Skin epidermis (tissue), 12 donors: ENCODE data around the gene C2CD2.

Source experiments
- H3K27ac ChIP-seq, 21 experiments: fragments of 200-600 bp; sonication (generic) in 11 of 21; one replicate each; pipeline ENCODE4 v1.5.0; 2020; ENCODE audit warnings: mild to moderate bottlenecking in 3 of 21, inconsistent platforms in 2 of 21, moderate library complexity in 2 of 21
- H3K4me3 ChIP-seq, 7 experiments: fragments of 200-600 bp; sonication (generic) in 2 of 7; one replicate each; pipeline ENCODE4 v1.5.0; 2020; ENCODE audit warnings: inconsistent platforms in 2 of 7, mild to moderate bottlenecking in 2 of 7, moderate library complexity in 1 of 7

Gene C2CD2

DNA sequence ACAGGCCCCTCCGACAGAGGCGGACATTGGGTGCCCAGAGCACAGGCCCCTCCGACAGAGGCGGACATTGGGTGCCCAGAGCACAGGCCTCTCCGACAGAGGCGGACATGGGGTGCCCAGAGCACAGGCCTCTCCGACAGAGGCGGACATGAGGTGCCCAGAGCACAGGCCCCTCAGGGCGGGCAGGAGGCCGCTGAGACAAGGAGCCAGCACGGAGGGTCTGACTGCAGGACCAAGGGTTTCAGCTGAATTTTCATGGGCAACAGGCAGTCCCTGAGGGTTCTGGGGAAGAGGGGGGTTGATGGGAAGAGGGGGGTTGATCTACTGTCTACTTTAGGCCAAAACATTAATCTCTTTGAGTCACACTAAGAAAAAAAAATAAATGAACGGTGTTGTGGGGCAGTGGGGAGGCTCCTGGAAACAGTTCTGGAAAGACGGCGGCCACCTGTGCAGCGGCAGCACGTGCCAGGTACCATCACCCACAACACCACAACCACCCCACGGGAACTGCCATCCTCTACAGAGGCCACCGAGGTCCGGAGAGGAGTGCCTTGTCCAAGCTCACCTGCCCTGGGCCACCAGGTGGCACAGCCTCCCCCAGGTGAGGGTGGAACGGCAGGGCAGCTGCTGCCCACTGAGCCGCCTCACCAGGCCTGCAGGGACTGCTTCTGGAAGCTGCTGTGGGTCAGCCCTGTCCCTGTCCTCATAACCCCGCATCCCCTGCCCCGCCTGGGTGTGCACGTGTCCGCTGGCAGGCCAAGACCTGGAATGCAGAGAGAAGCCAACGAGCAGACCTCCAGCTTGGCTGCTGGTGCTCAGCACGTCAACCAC, 95.1 kb downstream of the C2CD2 start:
- Histone ChIP-seq H3K4me3 (no peak overlapping the region), H3K27ac (no peak overlapping the region)

DNA sequence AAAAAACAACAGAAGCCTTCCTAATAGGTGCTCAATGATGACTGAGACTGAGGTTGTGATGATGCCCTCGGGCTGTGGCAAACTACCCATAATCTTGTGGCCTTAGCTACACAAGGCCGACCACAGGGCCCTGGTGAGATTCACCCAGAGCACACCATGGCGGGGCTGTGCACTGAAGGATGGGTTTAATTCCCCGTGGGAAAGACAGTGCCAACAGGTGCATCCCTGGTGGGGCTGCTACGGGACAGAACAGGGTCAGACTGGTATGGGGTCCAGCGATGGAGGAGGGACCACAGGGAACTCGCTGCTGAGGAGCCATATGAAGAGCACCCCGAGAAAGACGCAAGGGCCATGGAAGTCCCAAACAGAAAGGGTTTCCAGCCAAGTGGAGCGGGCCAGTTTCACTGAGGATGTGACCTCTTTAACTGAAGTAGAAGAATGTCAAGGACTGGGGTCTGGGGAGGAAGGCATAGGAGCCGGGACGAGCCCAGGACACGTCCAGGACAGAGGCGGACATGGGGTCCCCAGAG, 96.0 kb downstream of the C2CD2 start:
- Histone ChIP-seq H3K4me3 (no peak overlapping the region), H3K27ac (no peak overlapping the region)

DNA sequence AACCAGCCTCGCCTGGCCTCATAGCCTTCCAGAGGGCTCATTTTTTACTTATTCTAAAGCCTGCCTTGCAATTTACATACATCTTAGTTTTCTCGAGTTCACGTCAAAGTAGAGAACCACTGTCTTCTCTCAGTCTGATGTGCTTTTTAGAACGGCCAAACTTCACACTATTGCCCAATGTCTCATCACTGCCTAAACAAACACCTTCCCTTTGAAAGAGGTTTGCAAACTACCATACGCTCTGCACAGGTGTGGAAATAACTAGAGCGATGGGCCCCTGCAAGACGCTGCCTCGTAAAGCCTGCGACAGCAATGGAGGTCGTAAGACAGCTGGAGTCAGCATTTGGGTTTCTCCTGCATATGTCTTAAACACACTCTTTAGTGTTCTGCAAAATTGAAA, 97.2 kb downstream of the C2CD2 start:
- H3K27ac ChIP-seq, result no peak overlapping the region
- no peak overlapping the region for H3K4me3 ChIP-seq

DNA sequence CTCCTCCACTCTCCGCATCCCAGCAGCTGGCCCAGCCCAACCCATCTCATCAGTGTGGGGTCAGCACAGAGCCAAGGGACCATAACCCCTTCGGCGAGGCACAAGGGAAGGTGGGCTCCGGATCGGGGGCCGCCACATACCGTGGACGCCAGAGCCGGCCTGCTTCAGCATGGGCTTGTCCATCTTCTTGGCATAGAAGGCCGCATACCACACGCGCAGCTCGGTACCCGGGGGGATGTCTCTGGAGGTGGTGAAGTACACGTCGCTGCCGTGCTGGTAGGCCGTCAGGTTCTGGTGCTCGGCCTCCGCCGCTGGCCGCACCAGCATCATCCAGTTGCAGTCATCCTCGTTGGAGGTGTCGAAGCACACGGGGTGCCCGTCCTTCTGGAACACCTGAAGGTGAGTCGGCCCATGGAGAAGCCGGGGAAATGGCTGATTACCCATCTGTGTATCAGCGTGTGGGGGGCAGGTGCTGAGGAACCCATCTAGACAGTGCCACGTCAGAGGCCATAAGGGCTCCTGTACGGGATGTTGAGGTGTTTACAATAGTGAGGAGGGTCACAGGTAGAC, 99.3 kb downstream of the C2CD2 start:
- no peak overlapping the region for H3K4me3 ChIP-seq
- no peak overlapping the region for H3K27ac ChIP-seq

DNA sequence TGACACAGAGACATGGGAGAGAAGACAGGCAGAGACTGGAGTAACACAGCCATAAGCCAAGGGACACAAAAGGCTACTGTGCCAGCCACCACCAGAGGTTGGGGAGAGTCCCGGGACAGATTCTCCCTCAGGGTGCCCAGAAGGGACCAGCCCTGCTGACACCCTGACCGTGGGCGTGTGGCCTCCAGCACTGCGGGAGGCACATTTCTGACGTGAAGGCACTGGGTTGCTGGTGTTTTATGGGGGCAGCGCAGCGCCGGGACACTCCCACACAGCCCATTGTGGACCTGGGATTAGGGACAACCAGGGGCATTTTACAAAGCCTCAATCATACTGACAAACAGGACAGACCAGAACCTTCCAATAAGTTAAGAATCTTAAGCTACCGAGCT, 100.9 kb downstream of the C2CD2 start:
- H3K27ac ChIP-seq, result no peak overlapping the region
- H3K4me3 ChIP-seq, result no peak overlapping the region

GRCh38 chr21:41852151-41852928, 101.5 kb downstream of the C2CD2 start:
- no peak overlapping the region for H3K4me3 ChIP-seq
- H3K27ac ChIP-seq, result no peak overlapping the region

DNA sequence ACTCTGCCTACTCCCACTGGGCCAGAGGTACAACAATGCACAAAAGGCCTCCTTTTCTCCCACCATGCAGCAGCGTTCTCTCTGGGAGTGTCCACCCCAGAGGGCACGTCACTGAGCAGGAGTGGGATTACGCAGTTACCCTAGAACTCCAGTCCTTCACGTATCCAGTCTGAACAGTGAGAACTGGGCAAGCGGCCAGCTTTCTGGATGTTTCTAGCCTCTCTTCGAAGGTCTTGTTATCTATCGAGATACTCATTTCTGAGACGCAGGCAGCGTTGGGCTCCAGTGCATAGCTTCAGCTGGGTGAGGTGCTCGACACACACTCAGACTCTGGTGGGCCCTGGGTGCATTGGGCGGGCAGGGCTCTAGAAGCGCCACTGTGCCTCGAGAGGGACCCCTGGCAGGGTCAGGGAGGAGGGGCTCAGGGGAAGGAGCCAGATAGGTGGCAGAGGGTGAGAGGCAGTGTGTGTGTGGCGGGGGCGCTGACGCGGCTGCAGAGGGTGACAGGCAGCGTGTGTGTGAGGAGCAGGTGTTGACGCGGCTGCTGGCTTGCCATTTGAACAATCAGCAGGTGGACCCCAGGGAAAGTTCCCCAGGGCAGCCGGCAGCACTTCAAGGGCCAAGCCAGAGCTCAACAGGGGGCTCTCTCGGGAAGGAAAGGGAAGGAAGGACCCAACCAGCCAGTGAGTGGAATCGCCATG, 102.6 kb downstream of the C2CD2 start:
- Histone ChIP-seq H3K4me3 (no peak overlapping the region), H3K27ac (no peak overlapping the region)

GRCh38 chr21:41850085-41850484, 103.7 kb downstream of the C2CD2 start:
- Histone ChIP-seq H3K27ac (no peak overlapping the region), H3K4me3 (no peak overlapping the region)

GRCh38 chr21:41848958-41849580, 104.7 kb downstream of the C2CD2 start:
- Histone ChIP-seq H3K27ac (no peak overlapping the region), H3K4me3 (no peak overlapping the region)

DNA sequence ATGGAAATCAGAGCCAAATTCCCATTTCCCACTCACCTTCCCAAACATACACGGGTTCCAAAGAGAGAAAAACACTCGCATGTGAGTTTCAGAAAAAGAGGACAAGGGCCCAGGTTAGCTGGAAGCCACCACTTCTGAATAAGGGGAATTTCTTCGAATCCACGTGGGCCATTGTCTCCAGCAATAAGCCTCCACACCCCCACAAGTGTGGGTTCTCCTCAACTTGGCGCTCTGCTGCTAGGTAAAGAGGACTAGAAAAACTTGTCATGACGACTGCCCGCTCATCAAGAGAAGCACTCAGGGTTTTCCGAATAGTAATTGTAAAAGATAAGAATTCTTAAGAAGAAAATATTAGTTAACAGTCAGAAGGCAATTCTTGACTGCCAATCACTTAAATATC, 105.3 kb downstream of the C2CD2 start:
- Histone ChIP-seq H3K4me3 (no peak overlapping the region), H3K27ac (no peak overlapping the region)

DNA sequence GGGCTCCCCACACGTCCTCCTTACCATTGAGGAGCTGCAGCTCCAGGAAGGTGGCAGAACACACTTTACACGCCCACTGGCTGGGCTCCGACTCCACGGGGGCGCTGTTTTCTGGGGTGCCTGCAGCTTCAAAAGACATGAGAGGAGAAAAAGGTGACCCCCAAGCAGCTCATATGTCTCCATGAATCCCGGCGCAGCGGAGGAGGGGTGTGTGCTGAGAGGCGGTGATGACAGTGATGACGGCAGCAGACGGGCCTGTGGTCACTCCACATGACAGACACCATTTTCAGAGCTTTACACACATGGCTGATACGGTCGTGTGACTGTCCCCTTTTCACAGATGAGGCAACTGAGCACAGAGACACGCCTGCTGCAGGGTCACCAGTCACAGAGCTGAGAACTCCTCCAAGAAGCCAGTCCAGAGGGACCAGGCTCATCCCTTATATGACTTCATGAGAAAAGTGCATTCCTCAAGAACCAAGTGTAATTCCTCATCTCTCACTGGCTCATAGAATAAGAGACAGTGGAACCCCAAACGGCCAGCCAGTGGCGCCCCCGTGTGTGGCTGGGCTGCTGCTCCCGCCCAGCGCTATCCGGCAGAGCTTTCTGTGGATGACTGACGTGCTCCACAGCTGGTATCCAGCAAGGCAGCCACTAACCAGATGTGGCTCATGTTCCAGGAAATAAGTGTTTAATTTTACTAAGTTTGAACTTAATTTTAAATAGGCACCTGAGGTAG, 106.6 kb downstream of the C2CD2 start:
- Histone ChIP-seq H3K4me3 (no peak overlapping the region), H3K27ac (no peak overlapping the region)

- Histone ChIP-seq H3K4me3 (no peak overlapping the region), H3K27ac (no peak overlapping the region)
These were observed 107.3 kb downstream of the C2CD2 start for GRCh38 chr21:41846536-41846935.

GRCh38 chr21:41846033-41846317, 107.8 kb downstream of the C2CD2 start:
- H3K27ac ChIP-seq, result no peak overlapping the region

GRCh38 chr21:41845310-41846032, 108.3 kb downstream of the C2CD2 start:
- Histone ChIP-seq H3K27ac (no peak overlapping the region), H3K4me3 (no peak overlapping the region)

More at GRCh38 chr21:41846033-41846317, 107.8 kb downstream of the C2CD2 start:
- no peak overlapping the region for H3K4me3 ChIP-seq

GRCh38 chr21:41843584-41843983, 110.2 kb downstream of the C2CD2 start:
- no peak overlapping the region for H3K4me3 ChIP-seq
- H3K27ac ChIP-seq, result no peak overlapping the region

- H3K4me3 ChIP-seq, result no peak overlapping the region
- H3K27ac ChIP-seq, result no peak overlapping the region
These were observed 112.9 kb downstream of the C2CD2 start for GRCh38 chr21:41840880-41841279.

DNA sequence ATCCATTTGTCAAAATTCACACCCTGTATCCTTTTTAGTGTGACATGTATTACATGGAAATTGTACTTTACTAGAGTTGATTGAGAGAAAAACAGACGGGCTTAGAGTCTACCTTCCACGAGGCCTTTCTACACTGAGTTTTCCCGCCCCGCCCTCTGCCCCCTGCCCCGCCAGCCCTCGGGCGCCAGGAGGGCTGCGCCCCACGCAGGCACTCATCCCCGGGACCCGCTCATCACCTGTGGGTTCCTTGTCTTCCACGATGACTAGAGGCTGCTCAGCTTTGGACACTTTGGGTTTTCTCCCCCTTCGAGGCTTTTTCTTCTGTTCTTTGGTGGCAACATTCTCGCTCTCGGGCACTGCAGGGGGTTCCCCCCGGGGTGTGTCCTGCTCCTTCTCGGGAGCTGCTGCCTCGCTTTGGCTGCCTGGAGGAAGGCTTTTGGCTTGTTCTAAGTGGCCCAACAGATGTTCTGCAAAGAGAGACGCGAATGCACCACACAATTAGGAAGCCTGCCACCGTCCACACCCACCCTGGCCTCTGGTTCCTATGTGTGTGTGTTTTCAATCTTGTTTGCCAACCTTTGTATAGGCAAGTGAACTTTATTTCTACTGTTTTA, 114.3 kb downstream of the C2CD2 start:
- no peak overlapping the region for H3K4me3 ChIP-seq
- no peak overlapping the region for H3K27ac ChIP-seq

DNA sequence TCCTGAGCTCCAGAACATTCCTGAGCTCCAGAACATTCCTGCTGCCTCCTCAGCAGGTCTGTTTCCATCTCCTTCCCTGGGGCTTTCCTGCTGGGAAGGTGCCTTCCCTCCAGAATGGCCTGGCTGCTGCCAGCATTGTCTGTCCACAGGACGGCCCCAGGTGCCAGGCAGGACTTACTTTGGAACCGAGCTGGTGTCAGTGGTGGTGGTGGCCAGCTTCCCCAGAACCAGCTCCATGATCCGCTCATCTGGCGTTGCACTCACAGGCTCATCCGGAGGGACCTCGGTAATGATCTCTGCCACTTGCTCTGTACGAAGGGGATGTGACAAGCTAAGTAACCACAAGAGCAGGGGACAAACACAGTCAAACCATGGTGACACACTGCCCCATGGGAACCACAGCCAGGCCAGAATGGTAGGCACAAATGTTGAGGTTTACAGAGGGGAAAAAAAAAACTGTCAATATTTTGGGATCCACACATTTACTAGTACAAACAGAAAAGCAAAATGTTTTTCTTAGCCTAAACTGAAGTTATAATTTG, 116.0 kb downstream of the C2CD2 start:
- no peak overlapping the region for H3K27ac ChIP-seq

More for the DNA sequence above, 116.0 kb downstream of the C2CD2 start:
- no peak overlapping the region for H3K4me3 ChIP-seq
